HepG2 (cell line): ENCODE data around the gene MAP2K7. TPM values are rescaled to one million over a fixed set of nuclear protein-coding genes. Genes with fewer than 3 reads are reported as not detected.
A peak's percentile ranks its signal among the peaks of the same experiment; 100 is the strongest.

Source experiments
- ATAC-seq: fragments of 200-7000 bp; cut with Tn5 transposase; 3 replicates; pipeline ENCODE4 v1.9.1; 2020; ENCODE audit warnings: mild to moderate bottlenecking, moderate library complexity
- Bru-seq: library from RNA; stranded (reverse); fragments of 400-500 nt; gene quantifications from one replicate; lab custom pipeline; 2021; lab: Mats Ljungman, UMichigan
- BruChase-seq, 2 experiments: library from RNA; stranded (reverse); fragments of 400-500 nt; gene quantifications; one replicate each; lab custom pipeline; 2021; lab: Mats Ljungman, UMichigan
- BruUV-seq: library from RNA; stranded (reverse); fragments of 400-500 nt; replicated peaks from 2 replicates; lab custom pipeline; 2021; lab: Mats Ljungman, UMichigan
- CTCF ChIA-PET: fragments of 300-600 bp; formaldehyde crosslinking; extraction: SDS; loops from one replicate; lab custom pipeline; 2021; ENCODE audit warnings: low total read pairs, inconsistent platforms, low intra/inter-chr PET ratio; lab: Yijun Ruan, JAX
- POLR2A ChIA-PET: fragments of 350-600 bp; sonication (Branson Sonifier 250); formaldehyde crosslinking; loops from one replicate; lab custom pipeline; 2020; ENCODE audit warnings: antibody characterized with exemption, inconsistent platforms; lab: Yijun Ruan, JAX
- DNase-seq: peaks from one replicate; pipeline ENCODE4 v3.0.0-alpha.2; 2015; ENCODE audit warnings: low spot score
- FAIRE-seq: peaks from 3 replicates; lab custom pipeline; 2011; peaks lifted over from hg19 to GRCh38; lab: Jason Lieb, UNC
- H2AFZ ChIP-seq: one replicate; pipeline ENCODE4 v1.6.1; 2011; ENCODE audit warnings: low read length, inconsistent platforms
- H3K27ac ChIP-seq: fragments of 300-600 bp; 3 replicates; pipeline ENCODE4 v1.8.0; 2011; ENCODE audit warnings: mixed run types, mild to moderate bottlenecking, mixed read lengths, low read length, inconsistent platforms; ENCODE audit not compliant: insufficient read depth; ENCODE audit errors: extremely low read length
- H3K27me3 ChIP-seq, 2 experiments: fragments of 200-600 bp in 1 of 2; 2 replicates in 1 of 2; 3 replicates in 1 of 2; pipeline versions ENCODE4 v1.6.0 to v1.8.0; 2011; ENCODE audit warnings: low read length in 2 of 2, mild to moderate bottlenecking in 2 of 2, moderate library complexity in 2 of 2, inconsistent platforms in 1 of 2; ENCODE audit not compliant: insufficient read depth in 2 of 2, control insufficient read depth in 1 of 2
- H3K36me3 ChIP-seq, 2 experiments: fragments of 200-600 bp in 1 of 2; replicated peaks in 1 of 2; 2 replicates in 1 of 2; 3 replicates in 1 of 2; pipeline versions ENCODE4 v1.5.1 to v1.8.0; 2011; ENCODE audit warnings: low read length in 2 of 2, inconsistent platforms in 1 of 2; ENCODE audit not compliant: insufficient read depth in 2 of 2, control insufficient read depth in 1 of 2
- H3K4me1 ChIP-seq: 2 replicates; pipeline ENCODE4 v1.5.1; 2012; ENCODE audit warnings: low read length, inconsistent platforms; ENCODE audit not compliant: insufficient read depth
- H3K4me2 ChIP-seq: 2 replicates; pipeline ENCODE4 v1.6.0; 2011; ENCODE audit warnings: low read depth, low read length, inconsistent platforms
- H3K4me3 ChIP-seq, 3 experiments: fragments of 200-600 bp in 1 of 3; sonication (generic), shearing (Covaris generic) in 1 of 3; replicated peaks in 1 of 3; 2 replicates each; pipeline ENCODE4 v1.5.1; 2011 to 2016; ENCODE audit warnings: low read length in 3 of 3, inconsistent platforms in 2 of 3, low read depth in 2 of 3, mild to moderate bottlenecking in 2 of 3, control low read depth in 1 of 3, mixed read lengths in 1 of 3; ENCODE audit not compliant: insufficient read depth in 1 of 3
- H3K79me2 ChIP-seq: one replicate; pipeline ENCODE4 v1.6.1; 2011; ENCODE audit warnings: low read length, inconsistent platforms; ENCODE audit not compliant: insufficient read depth
- H3K9ac ChIP-seq: 2 replicates; pipeline ENCODE4 v1.6.0; 2011; ENCODE audit warnings: mild to moderate bottlenecking, low read depth, low read length, inconsistent platforms; ENCODE audit not compliant: insufficient read depth
- H3K9me3 ChIP-seq: 2 replicates; pipeline ENCODE4 v1.5.1; 2012; ENCODE audit warnings: mild to moderate bottlenecking, low read length
- H4K20me1 ChIP-seq: 2 replicates; pipeline ENCODE4 v1.6.0; 2011; ENCODE audit warnings: inconsistent platforms, mild to moderate bottlenecking, low read length, moderate library complexity; ENCODE audit not compliant: insufficient read depth
- ARID5B ChIP-seq: IDR thresholded peaks from 2 replicates; pipeline ENCODE4 v1.4.0; 2020; ENCODE audit warnings: mild to moderate bottlenecking, missing genetic modification reagents
- ATM ChIP-seq: fragments of 450-650 bp; IDR thresholded peaks from 2 replicates; pipeline ENCODE4 v1.7.1; 2017; ENCODE audit warnings: mild to moderate bottlenecking, borderline replicate concordance
- DMAP1 ChIP-seq: IDR thresholded peaks from 2 replicates; pipeline ENCODE4 v1.6.1; 2016
- NR2F1 ChIP-seq, 2 experiments: fragments of 450-650 bp in 1 of 2; formaldehyde crosslinking in 1 of 2; IDR thresholded peaks; 2 replicates each; pipeline versions ENCODE4 v1.5.0 to v1.6.1; 2016 to 2020; ENCODE audit warnings: mild to moderate bottlenecking in 1 of 2, missing compliant biosample characterization in 1 of 2, missing genetic modification reagents in 1 of 2, moderate library complexity in 1 of 2
- ZNF260 ChIP-seq: sonication (generic); formaldehyde crosslinking; IDR thresholded peaks from 2 replicates; pipeline ENCODE4 v1.4.0; 2020; ENCODE audit warnings: missing genetic modification reagents, low read depth, mild to moderate bottlenecking, borderline replicate concordance
- ZNF557 ChIP-seq: sonication (generic); formaldehyde crosslinking; IDR thresholded peaks from 2 replicates; pipeline ENCODE4 v1.4.0; 2020; ENCODE audit warnings: missing genetic modification reagents
- ZNF713 ChIP-seq: sonication (generic); formaldehyde crosslinking; IDR thresholded peaks from 2 replicates; pipeline ENCODE4 v1.4.0; 2020; ENCODE audit warnings: mild to moderate bottlenecking, missing genetic modification reagents
- ZNF83 ChIP-seq: sonication (generic); formaldehyde crosslinking; IDR thresholded peaks from 2 replicates; pipeline ENCODE4 v1.4.0; 2020; ENCODE audit warnings: missing genetic modification reagents, mild to moderate bottlenecking, borderline replicate concordance
- ZZZ3 ChIP-seq: sonication (generic); formaldehyde crosslinking; IDR thresholded peaks from 2 replicates; pipeline ENCODE4 v1.4.0; 2020; ENCODE audit warnings: missing genetic modification reagents, mild to moderate bottlenecking, borderline replicate concordance
- WGBS: methylation state at CpG from one replicate; pipeline ENCODE4 v1.1.6; 2017; ENCODE audit warnings: low lambda C conversion rate; 5-methylcytosine and 5-hydroxymethylcytosine counted together
- in situ Hi-C: cut with HindIII; loops from 2 replicates; pipeline ENCODE4 v1.10.0; 2017; ENCODE audit warnings: low pct_unique_long_range_greater_than_20kb; ENCODE audit not compliant: extremely low pct_ligation_motif_present
- intact Hi-C: fragments of 100-400 bp; cut with micrococcal nuclease; formaldehyde crosslinking; loops from one replicate; pipeline ENCODE4 v1.10.0; 2022; ENCODE audit not compliant: unreplicated experiment
- long read RNA-seq, 2 experiments: library from RNA in 1 of 2; library from polyadenylated mRNA in 1 of 2; stranded (forward) in 1 of 2; unstranded in 1 of 2; transcript quantifications; one replicate each; pipeline ENCODE4 v2.0.0, GENCODE V29; 2019 to 2022
- polyA minus RNA-seq, 3 experiments: library from RNA; depleted of rRNA, polyadenylated mRNA; stranded (reverse); fragments of >200 nt; gene quantifications; 2 replicates each; pipeline ENCODE4 v1.2.3, GENCODE V29; 2011; ENCODE audit warnings: low replicate concordance in 1 of 3
- polyA plus RNA-seq, 8 experiments: library from polyadenylated mRNA; depleted of rRNA in 3 of 8; stranded (reverse) in 7 of 8; unstranded in 1 of 8; fragments of >200 nt; fragmentation: Illumina TruSeq in 4 of 8; extraction: Trizol in 4 of 8; gene quantifications; 2 replicates each; pipeline versions ENCODE4 v1.2.1 to v1.2.3, GENCODE V29; 2011 to 2016; ENCODE audit warnings: low read depth in 4 of 8, missing spikeins in 1 of 8, mixed read lengths in 1 of 8; ENCODE audit not compliant: insufficient read depth in 1 of 8
- total RNA-seq, 5 experiments: library from RNA; depleted of rRNA; stranded (reverse); fragments of >200 nt; fragmentation: Illumina TruSeq; extraction: Trizol; gene quantifications; 2 replicates each; pipeline ENCODE4 v1.2.3, GENCODE V29; 2016; ENCODE audit warnings: low read depth in 1 of 5
- TF ChIP-seq, protein P1 (sequence below): sonication (generic); formaldehyde crosslinking; IDR thresholded peaks from 2 replicates; pipeline ENCODE4 v1.5.0; 2020; ENCODE audit warnings: mild to moderate bottlenecking, missing genetic modification reagents, borderline replicate concordance

Gene MAP2K7
- total RNA-seq (2016; rRNA removed; fragmentation: Illumina TruSeq; extraction: Trizol) = 8.7 and 10.8 TPM in 2 replicates
- 3.9 and 4.1 TPM in 2 replicates for total RNA-seq (2016; cell fraction: cytosol; rRNA removed; fragmentation: Illumina TruSeq; extraction: Trizol; ENCODE audit: low read depth)
- total RNA-seq (2016; cell fraction: insoluble cytoplasmic fraction; rRNA removed; fragmentation: Illumina TruSeq; extraction: Trizol) = 7.6 and 11.7 TPM in 2 replicates
- 11.5 and 13.1 TPM in 2 replicates for total RNA-seq (2016; cell fraction: membrane; rRNA removed; fragmentation: Illumina TruSeq; extraction: Trizol)
- total RNA-seq (2016; cell fraction: nucleus; rRNA removed; fragmentation: Illumina TruSeq; extraction: Trizol) = 8.3 and 8.5 TPM in 2 replicates
- polyA plus RNA-seq (2011; rRNA removed) = 9.0 and 14.8 TPM in 2 replicates
- polyA plus RNA-seq (2011; cell fraction: cytosol; rRNA removed) = 8.8 and 11.2 TPM in 2 replicates
- 42.0 and 50.6 TPM in 2 replicates for polyA plus RNA-seq (2011; cell fraction: nucleus; rRNA removed)
- polyA plus RNA-seq (2012) = 17.3 and 19.9 TPM in 2 replicates
- polyA plus RNA-seq (2016; cell fraction: cytosol; fragmentation: Illumina TruSeq; extraction: Trizol; ENCODE audit: low read depth) = 3.9 and 4.4 TPM in 2 replicates
- 10.5 and 15.1 TPM in 2 replicates for polyA plus RNA-seq (2016; cell fraction: insoluble cytoplasmic fraction; fragmentation: Illumina TruSeq; extraction: Trizol; ENCODE audit: low read depth)
- 8.5 and 10.6 TPM in 2 replicates for polyA plus RNA-seq (2016; cell fraction: membrane; fragmentation: Illumina TruSeq; extraction: Trizol; ENCODE audit: low read depth)
- polyA plus RNA-seq (2016; cell fraction: nucleus; fragmentation: Illumina TruSeq; extraction: Trizol; ENCODE audit: insufficient read depth, low read depth) = 25.7 and 31.5 TPM in 2 replicates
- 17.6 and 23.5 TPM in 2 replicates for polyA minus RNA-seq (2011; rRNA and poly(A)+ RNA removed; ENCODE audit: low replicate concordance)
- polyA minus RNA-seq (2011; cell fraction: cytosol; rRNA and poly(A)+ RNA removed) = 10.0 and 13.0 TPM in 2 replicates
- polyA minus RNA-seq (2011; cell fraction: nucleus; rRNA and poly(A)+ RNA removed) = 11.2 and 11.7 TPM in 2 replicates
- Bru-seq, nascent RNA = percentile 69 among the genes with signal in this experiment
- BruChase-seq, experiment 1, labeled RNA remaining after a 6-hour chase = percentile 92 among the genes with signal in this experiment
- percentile 87 among the genes with signal in this experiment for BruChase-seq, experiment 2, labeled RNA remaining after a 2-hour chase
- long read RNA-seq, experiment 1, partial matches to known transcripts = 0 of 2 reads
- long read RNA-seq, experiment 1, other reads (novel, unspliced or antisense) = 2 of 2 reads
- long read RNA-seq, experiment 2, transcript MAP2K7-201 (11 exons, 3,361 nt) = major isoform, 22 of 125 reads
- long read RNA-seq, experiment 2, partial matches to known transcripts = 48 of 125 reads
- long read RNA-seq, experiment 2, other reads (novel, unspliced or antisense) = 54 of 125 reads

GRCh38 chr19:7903244-7904073, at the start of gene MAP2K7:
TSS of gene MAP2K7 (plus strand) at chr19:7903877. CDS start at chr19:7903945, 68 bp downstream.
- H2AFZ ChIP-seq = no peak within 1 kb of the TSS
- H3K4me3 ChIP-seq = peak within 1 kb of the TSS; percentile 90 to 100 (median 95)
- DNase-seq = peak; percentile 97
- WGBS = 9% methylated on average over 7 of the region's 89 CpGs
- H3K36me3 ChIP-seq = peaks cover 9 to 22% of the 10 kb centered on the region in 2 experiments; a peak in 3 of 5 replicates
- POLR2A ChIA-PET = interaction anchor here (0.9 to 4.9 kb wide), 13 partner anchors 9 to 98 kb away, joined by 3 to 83 read pairs (median 5); partner anchors contain the start of genes LRRC8E, SNAPC2 and TIMM44
- H3K4me1 ChIP-seq = peaks cover 43% of the 10 kb centered on the region
- H4K20me1 ChIP-seq = peaks cover 11% of the 10 kb centered on the region; the same call in 1 of the 2 replicates
- H3K9ac ChIP-seq = peak within 1 kb of the TSS; percentile 87
- H3K27me3 ChIP-seq = no peaks in the 10 kb centered on the region; a peak in 1 of 5 replicates
- H3K27ac ChIP-seq = peak within 1 kb of the TSS; percentile 91
- in situ Hi-C loops = no loop called here
- no peaks in the 10 kb centered on the region for H3K9me3 ChIP-seq
- CTCF ChIA-PET = interaction anchor here (1.4 to 2.0 kb wide), 2 partner anchors 33 to 50 kb away, joined by 5 to 8 read pairs; no protein-coding TSS in a partner anchor
- intact Hi-C loops = loop anchor here (1.0 to 2.0 kb wide), 2 partner anchors 32 to 51 kb away; no protein-coding TSS in a partner anchor
- peak within 1 kb of the TSS; percentile 99 for H3K4me2 ChIP-seq
- peak; percentile 99 for FAIRE-seq
- H3K79me2 ChIP-seq = peaks cover 29% of the 10 kb centered on the region
- BruUV-seq = no TSS peak
- ATAC-seq = peak; percentile 66
- TF ChIP-seq NR2F1 (CRISPR knock-in tag; IDR thresholded peaks at IDR 0.05) = peak in 1 of 2 experiments; percentile 87
- no peak for TF ChIP-seq ZNF260 (CRISPR knock-in tag)
- TF ChIP-seq, protein P1, sequence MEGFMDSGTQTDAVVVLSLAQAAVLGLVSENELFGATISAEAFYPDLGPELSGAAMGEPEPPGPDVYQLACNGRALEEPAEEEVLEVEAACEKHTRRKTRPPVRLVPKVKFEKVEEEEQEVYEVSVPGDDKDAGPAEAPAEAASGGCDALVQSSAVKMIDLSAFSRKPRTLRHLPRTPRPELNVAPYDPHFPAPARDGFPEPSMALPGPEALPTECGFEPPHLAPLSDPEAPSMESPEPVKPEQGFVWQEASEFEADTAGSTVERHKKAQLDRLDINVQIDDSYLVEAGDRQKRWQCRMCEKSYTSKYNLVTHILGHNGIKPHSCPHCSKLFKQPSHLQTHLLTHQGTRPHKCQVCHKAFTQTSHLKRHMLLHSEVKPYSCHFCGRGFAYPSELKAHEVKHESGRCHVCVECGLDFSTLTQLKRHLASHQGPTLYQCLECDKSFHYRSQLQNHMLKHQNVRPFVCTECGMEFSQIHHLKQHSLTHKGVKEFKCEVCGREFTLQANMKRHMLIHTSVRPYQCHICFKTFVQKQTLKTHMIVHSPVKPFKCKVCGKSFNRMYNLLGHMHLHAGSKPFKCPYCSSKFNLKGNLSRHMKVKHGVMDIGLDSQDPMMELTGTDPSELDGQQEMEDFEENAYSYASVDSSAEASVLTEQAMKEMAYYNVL (CRISPR knock-in tag) = no peak
- TF ChIP-seq ATM = no peak
- 0 out of 2 replicates have a peak, but pooled peaks have one; percentile 42 for TF ChIP-seq ZNF557 (CRISPR knock-in tag)
- no peak for TF ChIP-seq ZNF83 (CRISPR knock-in tag)
- no peak for TF ChIP-seq ZNF713 (CRISPR knock-in tag)
- peak; percentile 41; the same call in 1 of the 2 replicates for TF ChIP-seq ARID5B (CRISPR knock-in tag)
- peak; percentile 82 for TF ChIP-seq DMAP1 (CRISPR knock-in tag)
- TF ChIP-seq ZZZ3 (CRISPR knock-in tag) = peak; percentile 17; the same call in 1 of the 2 replicates
